CMK (cell line): ENCODE data around the gene FAM25A.
"Not testable (repeated sequence)": the region's sequence is repeated elsewhere in the genome, so short reads cannot be mapped to it uniquely, and the experiment has no call there.

Experiments
- DNase-seq: peaks from one replicate; pipeline ENCODE4 v3.0.0-alpha.2; 2010; ENCODE audit warnings: low read depth

FAM25A gene

GRCh38 chr10:87020056-87020455 lies at the start of gene FAM25A:
Gene FAM25A, plus strand, starts transcription at chr10:87020294. Its CDS starts 31 bp downstream, at chr10:87020325.
- DNase-seq = not testable (repeated sequence)

- no peak for DNase-seq
Measured at GRCh38 chr10:86970982-86971231, 49.2 kb upstream of the FAM25A start.

GRCh38 chr10:86971232-86971991 lies 48.7 kb upstream of the FAM25A start:
- peak; percentile 63 for DNase-seq

GRCh38 chr10:86972613-86973380 lies 47.3 kb upstream of the FAM25A start:
- no peak for DNase-seq

- DNase-seq = no peak
Measured at GRCh38 chr10:86974484-86974883, 45.6 kb upstream of the FAM25A start.

- no peak for DNase-seq
Measured at GRCh38 chr10:86976362-86977056, 43.6 kb upstream of the FAM25A start.

- not testable (repeated sequence) for DNase-seq
Measured at GRCh38 chr10:86978457-86978856, 41.6 kb upstream of the FAM25A start.

- DNase-seq = no peak
Measured at GRCh38 chr10:86979296-86979818, 40.7 kb upstream of the FAM25A start.

- no peak for DNase-seq
Measured at GRCh38 chr10:86979977-86980448, 40.1 kb upstream of the FAM25A start.

GRCh38 chr10:86981020-86981419 lies 39.1 kb upstream of the FAM25A start:
- not testable (repeated sequence) for DNase-seq

- no peak for DNase-seq
Measured at GRCh38 chr10:86981716-86982115, 38.4 kb upstream of the FAM25A start.

GRCh38 chr10:86984498-86984897 lies 35.6 kb upstream of the FAM25A start:
- not testable (repeated sequence) for DNase-seq

GRCh38 chr10:86988520-86988919 lies 31.6 kb upstream of the FAM25A start:
- no peak for DNase-seq

- not testable (repeated sequence) for DNase-seq
Measured at GRCh38 chr10:86991362-86991761, 28.7 kb upstream of the FAM25A start.

- DNase-seq = no peak
Measured at GRCh38 chr10:86992456-86992855, 27.6 kb upstream of the FAM25A start.

GRCh38 chr10:86992929-86993328 lies 27.2 kb upstream of the FAM25A start:
- DNase-seq = no peak

- DNase-seq = not testable (repeated sequence)
Measured at GRCh38 chr10:86999802-87000403, 20.2 kb upstream of the FAM25A start.

GRCh38 chr10:87000491-87000890 lies 19.6 kb upstream of the FAM25A start:
- DNase-seq = no peak

GRCh38 chr10:87007124-87007523 lies 13.0 kb upstream of the FAM25A start:
- not testable (repeated sequence) for DNase-seq

GRCh38 chr10:87007674-87008073 lies 12.4 kb upstream of the FAM25A start:
- DNase-seq = not testable (repeated sequence)

- DNase-seq = not testable (repeated sequence)
Measured at GRCh38 chr10:87008303-87008702, 11.8 kb upstream of the FAM25A start.

- DNase-seq = not testable (repeated sequence)
Measured at GRCh38 chr10:87009134-87009696, 10.9 kb upstream of the FAM25A start.
